OCI-LY1 (cell line): ENCODE measurements around the gene TRIM62.

Source experiments
- H2AFZ ChIP-seq: fragments of 200-600 bp; sonication (generic), shearing (Covaris generic); 2 replicates; pipeline ENCODE4 v1.6.0; 2014; ENCODE audit warnings: antibody characterized with exemption, mild to moderate bottlenecking, low read length
- H3F3A ChIP-seq: fragments of 200-600 bp; sonication (generic), shearing (Covaris generic); 2 replicates; pipeline ENCODE4 v1.6.0; 2014; ENCODE audit warnings: mild to moderate bottlenecking, antibody characterized with exemption, low read length, moderate library complexity; ENCODE audit not compliant: insufficient read depth
- H3K27ac ChIP-seq: fragments of 200-600 bp; sonication (generic); 2 replicates; pipeline ENCODE4 v1.5.1; 2014; ENCODE audit warnings: low read length, mixed run types, mild to moderate bottlenecking, low read depth; ENCODE audit not compliant: poor library complexity, severe bottlenecking
- H3K27me3 ChIP-seq: fragments of 200-600 bp; sonication (generic); 2 replicates; pipeline ENCODE4 v1.6.0; 2014; ENCODE audit warnings: antibody characterized with exemption, mild to moderate bottlenecking, low read length, moderate library complexity; ENCODE audit not compliant: insufficient read depth
- H3K36me3 ChIP-seq: fragments of 200-600 bp; sonication (generic); 2 replicates; pipeline ENCODE4 v1.6.1; 2014; ENCODE audit warnings: mild to moderate bottlenecking, antibody characterized with exemption, low read length, moderate library complexity, mixed read lengths; ENCODE audit not compliant: insufficient read depth
- H3K4me1 ChIP-seq: fragments of 200-600 bp; sonication (generic); 2 replicates; pipeline ENCODE4 v1.5.1; 2014; ENCODE audit warnings: mild to moderate bottlenecking, low read length, moderate library complexity; ENCODE audit not compliant: insufficient read depth, severe bottlenecking
- H3K4me2 ChIP-seq: fragments of 200-600 bp; sonication (generic), shearing (Covaris generic); 2 replicates; pipeline ENCODE4 v1.6.1; 2014; ENCODE audit warnings: low read length
- H3K4me3 ChIP-seq: fragments of 200-600 bp; sonication (generic); 2 replicates; pipeline ENCODE4 v1.5.1; 2014; ENCODE audit warnings: low read length, low read depth, mild to moderate bottlenecking, mixed read lengths; ENCODE audit not compliant: poor library complexity, severe bottlenecking
- H3K79me2 ChIP-seq: fragments of 200-600 bp; shearing (Covaris generic); 2 replicates; pipeline ENCODE4 v1.6.1; 2016; ENCODE audit warnings: mixed run types, low read length, mixed read lengths; ENCODE audit not compliant: insufficient read depth
- H3K9ac ChIP-seq: fragments of 200-600 bp; sonication (generic), shearing (Covaris generic); 2 replicates; pipeline ENCODE4 v1.6.1; 2014; ENCODE audit warnings: mild to moderate bottlenecking, low read length, mixed read lengths
- H3K9me2 ChIP-seq: fragments of 200-600 bp; sonication (generic), shearing (Covaris generic); 2 replicates; pipeline ENCODE4 v1.6.1; 2014; ENCODE audit warnings: low read depth, mild to moderate bottlenecking, low read length, mixed read lengths
- H3K9me3 ChIP-seq: fragments of 200-600 bp; shearing (Covaris generic); 2 replicates; pipeline ENCODE4 v1.6.1; 2014; ENCODE audit warnings: low read length, mixed read lengths
- H4K20me1 ChIP-seq: fragments of 200-600 bp; sonication (generic), shearing (Covaris generic); 2 replicates; pipeline ENCODE4 v1.6.0; 2016; ENCODE audit warnings: mild to moderate bottlenecking, low read length; ENCODE audit not compliant: insufficient read depth
- CTCF ChIP-seq: fragments of 200-600 bp; sonication (generic), shearing (Covaris generic); IDR thresholded peaks from 2 replicates; pipeline ENCODE4 v1.5.1; 2017; ENCODE audit warnings: mild to moderate bottlenecking, antibody characterized with exemption, low read length, moderate library complexity, mixed read lengths
- EZH2 ChIP-seq: fragments of 200-600 bp; sonication (generic), shearing (Covaris generic); IDR thresholded peaks from 2 replicates; pipeline ENCODE4 v1.8.0; 2017; ENCODE audit warnings: borderline replicate concordance, mixed run types, mild to moderate bottlenecking, antibody characterized with exemption, low read length, moderate library complexity, mixed read lengths

The TRIM62 gene

DNA sequence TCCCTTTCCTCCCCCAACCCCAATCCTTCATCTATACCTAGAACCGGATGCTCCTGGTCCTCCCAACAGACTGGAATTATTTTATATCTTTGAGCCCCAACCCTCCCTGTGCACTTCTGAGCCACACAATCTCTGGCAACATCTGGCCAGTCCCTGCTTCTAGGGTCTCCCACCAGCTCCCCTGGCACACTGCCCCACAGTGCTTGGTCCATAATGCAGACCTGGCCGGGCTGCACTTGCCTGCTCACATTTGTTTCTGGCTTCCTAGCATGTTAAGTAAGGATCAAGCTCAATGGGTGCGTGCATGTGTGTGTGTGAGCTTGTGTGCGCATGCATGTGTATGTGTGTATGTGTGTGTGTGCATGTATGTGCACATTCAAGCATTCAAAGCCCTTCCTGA, 8.8 kb downstream of the TRIM62 start:
- TF ChIP-seq EZH2 = no peak
- TF ChIP-seq CTCF = no peak
- H3K9me2 ChIP-seq = no peaks in the 10 kb centered on the region
- H3K27ac ChIP-seq = no peak overlapping the region
- no peak overlapping the region for H2AFZ ChIP-seq
- H4K20me1 ChIP-seq = no peaks in the 10 kb centered on the region
- H3K9me3 ChIP-seq = no peaks in the 10 kb centered on the region
- H3K9ac ChIP-seq = no peak overlapping the region
- H3F3A ChIP-seq = no peaks in the 10 kb centered on the region
- H3K4me2 ChIP-seq = no peak overlapping the region
- no peaks in the 10 kb centered on the region for H3K36me3 ChIP-seq
- no peaks in the 10 kb centered on the region for H3K79me2 ChIP-seq
- no peak overlapping the region for H3K4me3 ChIP-seq
- H3K4me1 ChIP-seq = peaks cover 6% of the 10 kb centered on the region
- H3K27me3 ChIP-seq = no peaks in the 10 kb centered on the region

GRCh38 chr1:33171977-33172813, 9.6 kb downstream of the TRIM62 start:
- Histone ChIP-seq H3K4me3 (no peak overlapping the region), H3F3A (no peaks in the 10 kb centered on the region), H3K79me2 (no peaks in the 10 kb centered on the region), H4K20me1 (no peaks in the 10 kb centered on the region), H3K27ac (no peak overlapping the region), H3K9me3 (no peaks in the 10 kb centered on the region), H3K9me2 (no peaks in the 10 kb centered on the region), H3K4me2 (no peak overlapping the region), H3K4me1 (peaks cover 6% of the 10 kb centered on the region), H2AFZ (no peak overlapping the region), H3K27me3 (no peaks in the 10 kb centered on the region), H3K9ac (no peak overlapping the region), H3K36me3 (no peaks in the 10 kb centered on the region)
- TF ChIP-seq CTCF (no peak), EZH2 (no peak)

DNA sequence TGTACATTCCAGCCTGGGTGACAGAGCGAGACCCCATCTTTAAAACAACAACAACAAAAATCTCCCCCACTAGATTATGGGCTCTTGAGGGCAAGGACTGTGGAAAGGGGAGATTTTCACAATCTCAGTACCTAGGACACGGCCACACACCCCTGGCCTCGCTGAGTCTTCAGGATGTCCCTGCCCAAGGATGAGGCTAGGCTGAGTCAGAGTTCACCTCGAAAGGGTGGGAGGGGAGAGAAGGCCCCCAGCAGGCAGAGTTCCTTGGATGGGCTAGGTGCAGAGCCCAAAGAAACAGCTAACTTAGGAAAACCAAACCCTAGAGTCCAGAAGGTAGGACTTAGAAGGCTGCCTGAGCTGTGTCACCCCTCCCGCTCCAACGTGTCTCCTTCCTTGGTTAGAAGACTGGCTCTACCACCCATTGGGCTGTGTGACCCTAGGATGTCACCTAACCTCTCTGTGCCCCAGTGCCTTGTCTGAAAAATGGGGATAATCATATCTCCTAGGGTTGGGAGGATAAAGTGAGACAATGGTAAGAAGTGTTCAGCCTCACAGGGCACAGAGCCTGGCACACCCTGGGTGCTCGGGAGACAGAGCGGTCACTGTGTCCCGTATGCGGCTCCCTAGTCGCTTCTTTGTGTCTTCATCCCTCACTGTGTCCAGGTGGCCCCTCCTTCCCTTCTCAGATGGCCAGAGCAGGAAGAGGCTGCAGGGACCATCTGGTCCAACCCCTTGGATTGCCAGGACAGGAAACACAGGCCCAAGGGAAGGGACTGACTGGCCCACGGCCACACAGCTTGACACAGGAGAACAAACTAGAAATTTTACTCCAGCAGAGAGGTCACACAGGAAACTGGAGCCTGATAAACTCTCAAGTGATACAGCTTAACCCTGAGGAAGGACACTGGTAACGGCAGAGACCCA, 11.2 kb downstream of the TRIM62 start:
- H3K4me3 ChIP-seq = no peak overlapping the region
- H3F3A ChIP-seq = no peaks in the 10 kb centered on the region
- peaks cover 6% of the 10 kb centered on the region for H3K4me1 ChIP-seq
- H3K79me2 ChIP-seq = no peaks in the 10 kb centered on the region
- no peak overlapping the region for H2AFZ ChIP-seq
- no peak overlapping the region for H3K4me2 ChIP-seq
- no peak overlapping the region for H3K9ac ChIP-seq
- no peaks in the 10 kb centered on the region for H3K27me3 ChIP-seq
- no peak for TF ChIP-seq CTCF
- TF ChIP-seq EZH2 = no peak
- H4K20me1 ChIP-seq = no peaks in the 10 kb centered on the region
- no peaks in the 10 kb centered on the region for H3K9me3 ChIP-seq
- no peaks in the 10 kb centered on the region for H3K9me2 ChIP-seq
- H3K36me3 ChIP-seq = no peaks in the 10 kb centered on the region
- no peak overlapping the region for H3K27ac ChIP-seq
